ENCODE data around the gene OSBPL5. TPM values are rescaled to one million over a fixed set of nuclear protein-coding genes. Genes with fewer than 3 reads are reported as not detected.
A peak's percentile ranks its signal among the peaks of the same experiment; 100 is the strongest.

The OSBPL5 gene
- total RNA-seq, 1 experiment from 2014 or later = 16.1 TPM

DNA sequence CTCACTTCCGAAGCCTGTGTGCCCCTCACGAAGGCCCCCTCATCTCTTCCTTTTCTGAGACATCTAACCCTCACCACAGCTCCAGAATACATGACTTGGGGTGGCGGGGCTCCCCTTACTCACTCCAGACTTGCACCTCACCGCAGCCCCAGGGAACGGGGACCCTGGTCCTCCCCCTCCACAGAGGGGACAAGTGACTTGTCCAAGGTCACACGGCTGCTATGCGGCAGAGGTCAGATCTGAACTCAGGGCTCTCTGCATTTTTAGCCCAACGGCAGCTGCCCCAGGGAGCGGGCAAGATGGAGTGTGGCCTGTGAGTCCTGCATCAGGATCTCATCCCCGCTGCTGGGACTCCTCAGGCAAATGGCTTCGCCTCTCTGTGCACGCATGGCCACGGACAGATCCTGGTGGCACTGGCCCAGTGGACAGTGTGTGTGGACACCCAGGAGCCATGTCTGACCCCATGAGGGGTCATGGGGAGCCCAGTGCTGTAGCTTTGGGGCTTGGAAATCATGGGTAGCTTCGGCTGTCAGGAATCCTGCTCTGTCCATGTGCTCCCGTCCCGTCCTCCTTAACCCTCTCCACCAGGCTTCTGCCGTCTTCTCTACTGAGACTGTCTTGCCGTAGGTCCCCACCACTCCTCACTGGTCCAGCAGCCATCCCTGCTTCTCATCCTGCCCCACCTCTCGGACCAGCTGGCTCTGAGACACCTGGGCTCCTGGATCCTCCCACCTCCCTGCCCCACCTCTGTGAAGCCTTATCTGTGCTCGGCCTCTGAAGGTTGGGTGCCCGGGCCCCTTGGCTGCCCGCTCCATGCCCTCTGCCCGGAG lies 59.9 kb downstream of the OSBPL5 start:
- Mint-ChIP-seq H3K4me3 (0 out of 5 replicates have a peak overlapping the region, but pooled peaks of 1 of the 2 experiments have one; percentile 32), H3K27ac (no peak overlapping the region), H3K27me3 (ENCODE audit: low read depth) (no peaks in the 10 kb centered on the region), H3K36me3 (ENCODE audit: insufficient read depth in 1 of 3, low read depth in 3 of 3) (peaks cover 0 to 4% (median 0%) of the 10 kb centered on the region in 3 experiments; a peak in 2 of 7 replicates), H3K4me1 (peaks cover 18 to 24% of the 10 kb centered on the region in 2 experiments), H3K9me3 (no peaks in the 10 kb centered on the region; a peak in 1 of 5 replicates)
- Histone ChIP-seq H2BK12ac (ENCODE audit: insufficient read length, low read depth, low read length) (no peak overlapping the region), H3K79me2 (ENCODE audit: insufficient read depth, low read length) (no peaks in the 10 kb centered on the region), H3K14ac (ENCODE audit: insufficient read depth, low read length) (no peak overlapping the region), H3T11ph (ENCODE audit: low read length) (no peak overlapping the region), H3K9me3 (ENCODE audit: control insufficient read depth, low read depth, low read length) (no peaks in the 10 kb centered on the region), H3K79me1 (ENCODE audit: insufficient read depth, low read depth, low read length, poor library complexity, severe bottlenecking) (no peaks in the 10 kb centered on the region), H3K18ac (ENCODE audit: insufficient read length, low read depth, low read length) (no peak overlapping the region), H3K23ac (ENCODE audit: insufficient read length, low read depth, low read length) (no peak overlapping the region), H3K27me3 (ENCODE audit: insufficient read depth, low read length) (no peaks in the 10 kb centered on the region), H3K4ac (ENCODE audit: low read depth, low read length) (no peak overlapping the region), H2AFZ (ENCODE audit: low read length) (no peak overlapping the region), H3K4me1 (ENCODE audit: insufficient read depth, low read length) (no peaks in the 10 kb centered on the region), H4K20me1 (ENCODE audit: control insufficient read depth, insufficient read depth, insufficient read length) (no peaks in the 10 kb centered on the region), H2BK15ac (ENCODE audit: low read depth, low read length) (no peak overlapping the region), H4K91ac (ENCODE audit: insufficient read length, low read depth, low read length) (no peak overlapping the region), H4K5ac (ENCODE audit: insufficient read length, low read depth, low read length) (no peak overlapping the region), H2BK120ac (ENCODE audit: low read depth, low read length, poor library complexity, severe bottlenecking) (no peak overlapping the region), H2AK5ac (ENCODE audit: insufficient read length, low read length) (no peak overlapping the region), H2BK20ac (ENCODE audit: low read depth, low read length, poor library complexity, severe bottlenecking) (no peak overlapping the region), H3K56ac (ENCODE audit: insufficient read length, low read depth, low read length) (no peak overlapping the region), H3K23me2 (ENCODE audit: insufficient read length, low read depth, low read length, poor library complexity, severe bottlenecking) (no peaks in the 10 kb centered on the region), H2BK5ac (ENCODE audit: insufficient read length, low read length) (no peak overlapping the region), H3K4me2 (ENCODE audit: insufficient read depth, insufficient read length, low read length) (no peak overlapping the region), H3K9ac (ENCODE audit: extremely low read depth, insufficient read length, low read length) (no peak overlapping the region), H3K27ac (ENCODE audit: insufficient read length, low read depth, low read length) (no peak overlapping the region), H4K8ac (replicated peaks; ENCODE audit: insufficient read length, low read depth, low read length) (no peak overlapping the region)
- no peak for TF ChIP-seq CTCF (conservative IDR thresholded peaks at IDR 0.05)
- peak; percentile 18 for DNase-seq
- no CpG with 5 or more reads among the region's 23 CpGs for WGBS (ENCODE audit: extremely low coverage, insufficient read length, low lambda C conversion rate)
